Brain microvascular endothelial cell (primary cell): ENCODE results near the gene PPCDC.

Source experiments
- DNase-seq: peaks from one replicate; pipeline ENCODE4 v3.0.0-alpha.2; 2020
- H3K27ac ChIP-seq: fragments of 250-450 bp; sonication (Bioruptor Pico); 2 replicates; pipeline ENCODE4 v1.5.1; 2020; ENCODE audit warnings: mild to moderate bottlenecking, moderate library complexity
- H3K27me3 ChIP-seq: fragments of 250-450 bp; sonication (Bioruptor Pico); replicated peaks from 2 replicates; pipeline ENCODE4 v1.5.1; 2020; ENCODE audit warnings: mild to moderate bottlenecking
- H3K36me3 ChIP-seq: fragments of 250-450 bp; sonication (Bioruptor Pico); replicated peaks from 2 replicates; pipeline ENCODE4 v1.5.1; 2020; ENCODE audit warnings: mild to moderate bottlenecking
- H3K4me3 ChIP-seq: 2 replicates; pipeline ENCODE4 v1.5.1; 2011; ENCODE audit warnings: low read depth, mild to moderate bottlenecking, control low read depth, low read length, moderate library complexity
- CTCF ChIP-seq: IDR thresholded peaks from 2 replicates; pipeline ENCODE4 v1.5.1; 2011; ENCODE audit warnings: low read depth, mild to moderate bottlenecking, moderate library complexity, low read length, control low read depth, inconsistent platforms; ENCODE audit errors: missing control alignments
- in situ Hi-C: cut with HindIII; loops from 2 replicates; pipeline ENCODE4 v1.10.0; 2017; ENCODE audit warnings: low sequenced_read_pairs, low pct_ligation_motif_present

Gene PPCDC

DNA sequence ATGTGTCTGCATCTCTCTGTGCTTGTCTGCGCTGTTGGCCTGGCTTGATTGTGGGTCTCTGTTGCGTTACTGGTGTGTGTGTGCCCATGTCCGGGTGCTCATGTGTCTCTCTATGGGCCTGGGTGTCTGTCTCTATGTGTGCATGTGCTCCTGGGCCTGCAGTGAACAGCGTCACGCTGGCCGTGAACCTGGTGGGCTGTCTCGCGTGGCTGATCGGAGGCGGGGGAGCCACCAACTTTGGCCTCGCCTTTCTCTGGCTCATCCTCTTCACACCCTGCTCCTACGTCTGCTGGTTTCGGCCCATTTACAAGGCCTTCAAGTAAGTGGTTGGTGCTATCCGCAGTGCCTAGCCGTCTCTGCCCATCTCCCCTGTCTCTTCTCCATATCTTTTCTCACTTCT is 7.0 kb upstream of the PPCDC start:
- Histone ChIP-seq H3K27ac (no peak overlapping the region), H3K36me3 (no peaks in the 10 kb centered on the region), H3K4me3 (no peak overlapping the region), H3K27me3 (no peaks in the 10 kb centered on the region)
- in situ Hi-C loops: no loop called here
- no peak for DNase-seq
- TF ChIP-seq CTCF: no peak

GRCh38 chr15:75019916-75020315 is 3.5 kb upstream of the PPCDC start:
- H3K36me3 ChIP-seq: no peaks in the 10 kb centered on the region
- no peak for TF ChIP-seq CTCF
- no peak for DNase-seq
- no peaks in the 10 kb centered on the region for H3K27me3 ChIP-seq
- H3K4me3 ChIP-seq: no peak overlapping the region
- in situ Hi-C loops: no loop called here
- no peak overlapping the region for H3K27ac ChIP-seq

- no peaks in the 10 kb centered on the region for H3K27me3 ChIP-seq
- H3K36me3 ChIP-seq: no peaks in the 10 kb centered on the region
- TF ChIP-seq CTCF: no peak
- DNase-seq: no peak
- in situ Hi-C loops: no loop called here
- H3K27ac ChIP-seq: no peak overlapping the region
- no peak overlapping the region for H3K4me3 ChIP-seq
These were observed 2.0 kb upstream of the PPCDC start for GRCh38 chr15:75021341-75021740.

DNA sequence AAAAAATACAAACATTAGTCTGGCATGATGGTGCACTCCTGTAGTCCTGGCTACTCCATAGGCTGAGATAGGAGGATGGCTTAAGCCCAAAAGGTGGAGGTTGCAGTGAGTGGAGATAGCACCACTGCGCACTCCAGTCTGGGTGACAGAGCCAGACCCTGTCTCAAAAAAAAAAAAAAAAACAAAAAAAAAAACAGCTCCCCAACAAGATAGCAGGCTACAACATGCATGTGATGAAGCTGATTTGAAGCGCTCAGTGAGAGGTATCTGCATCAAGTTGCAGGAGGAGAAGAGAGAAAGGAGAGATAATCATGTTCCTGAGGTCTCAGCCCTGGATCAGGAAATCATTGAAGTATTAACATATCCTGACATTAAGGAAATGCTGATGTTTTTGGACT is 608 bp upstream of the PPCDC start:
- no peak for DNase-seq
- Histone ChIP-seq H3K36me3 (no peaks in the 10 kb centered on the region), H3K27ac (no peak overlapping the region), H3K4me3 (no peak overlapping the region), H3K27me3 (no peaks in the 10 kb centered on the region)
- in situ Hi-C loops: no loop called here
- no peak for TF ChIP-seq CTCF

GRCh38 chr15:75023872-75024636 is 664 bp downstream of the PPCDC start:
- H3K36me3 ChIP-seq: no peaks in the 10 kb centered on the region
- in situ Hi-C loops: no loop called here
- DNase-seq: no peak
- H3K4me3 ChIP-seq: peak overlapping the region; percentile 99
- peak overlapping the region; percentile 89 for H3K27ac ChIP-seq
- H3K27me3 ChIP-seq: no peaks in the 10 kb centered on the region
- no peak for TF ChIP-seq CTCF

- no peak for DNase-seq
- Histone ChIP-seq H3K27me3 (no peaks in the 10 kb centered on the region), H3K36me3 (no peaks in the 10 kb centered on the region), H3K27ac (no peak overlapping the region), H3K4me3 (no peak overlapping the region)
- in situ Hi-C loops: no loop called here
- no peak for TF ChIP-seq CTCF
These were observed 1.7 kb downstream of the PPCDC start for GRCh38 chr15:75025107-75025506.
